PC-3 (cell line): ENCODE results near the gene ACVR1. TPM values are rescaled to one million over a fixed set of nuclear protein-coding genes. Genes with fewer than 3 reads are reported as not detected.

Source experiments
- ATAC-seq: fragments of 200-7000 bp; cut with Tn5 transposase; 2 replicates; pipeline ENCODE4 v1.9.1; 2020; ENCODE audit warnings: mild to moderate bottlenecking, moderate library complexity
- BruUV-seq: library from RNA; stranded (reverse); fragments of 400-500 nt; replicated peaks from 2 replicates; lab custom pipeline; 2021; lab: Mats Ljungman, UMichigan
- CTCF ChIA-PET: fragments of 300-600 bp; sonication (Branson Sonifier 250); formaldehyde crosslinking; loops from one replicate; lab custom pipeline; 2022; ENCODE audit warnings: antibody characterized with exemption; lab: Charles Lee
- POLR2A ChIA-PET: fragments of 300-600 bp; sonication (Branson Sonifier 250); formaldehyde crosslinking; loops from one replicate; lab custom pipeline; 2022; ENCODE audit warnings: antibody characterized with exemption; ENCODE audit not compliant: unreplicated experiment; lab: Charles Lee
- DNase-seq: peaks from one replicate; pipeline ENCODE4 v3.0.0-alpha.2; 2015
- H2AFZ ChIP-seq: fragments of 300-600 bp; sonication (generic); 2 replicates; pipeline ENCODE4 v1.6.0; 2016; ENCODE audit warnings: antibody characterized with exemption, low read length
- H3F3A ChIP-seq: fragments of 300-600 bp; sonication (generic); one replicate; pipeline ENCODE4 v1.6.0; 2017; ENCODE audit warnings: antibody characterized with exemption, low read length, control low read depth, mild to moderate bottlenecking; ENCODE audit not compliant: unreplicated experiment
- H3K27ac ChIP-seq: fragments of 300-600 bp; sonication (generic); 2 replicates; pipeline ENCODE4 v1.5.1; 2016; ENCODE audit warnings: mild to moderate bottlenecking, low read length
- H3K27me3 ChIP-seq: fragments of 300-600 bp; sonication (generic); 2 replicates; pipeline ENCODE4 v1.6.1; 2016; ENCODE audit warnings: low read length, mixed read lengths
- H3K36me3 ChIP-seq: fragments of 300-600 bp; sonication (generic); 2 replicates; pipeline ENCODE4 v1.6.1; 2016; ENCODE audit warnings: low read depth, mixed run types, low read length, mixed read lengths
- H3K4me1 ChIP-seq: fragments of 300-600 bp; sonication (generic); 2 replicates; pipeline ENCODE4 v1.5.1; 2016; ENCODE audit warnings: low read length; ENCODE audit not compliant: insufficient read depth
- H3K4me2 ChIP-seq: fragments of 300-600 bp; sonication (generic); 2 replicates; pipeline ENCODE4 v1.6.0; 2016; ENCODE audit warnings: low read length
- H3K4me3 ChIP-seq: fragments of 300-600 bp; sonication (generic); 2 replicates; pipeline ENCODE4 v1.5.1; 2016; ENCODE audit warnings: mild to moderate bottlenecking, low read length, mixed read lengths
- H3K79me2 ChIP-seq: fragments of 300-600 bp; sonication (generic); 2 replicates; pipeline ENCODE4 v1.6.1; 2017; ENCODE audit warnings: low read length, mixed read lengths
- H3K9ac ChIP-seq: fragments of 300-600 bp; sonication (generic); 2 replicates; pipeline ENCODE4 v1.6.0; 2016; ENCODE audit warnings: mild to moderate bottlenecking, low read length
- H3K9me2 ChIP-seq: fragments of 300-600 bp; sonication (generic); replicated peaks from 2 replicates; pipeline ENCODE4 v1.6.1; 2016; ENCODE audit warnings: mixed run types, low read length, mixed read lengths
- H3K9me3 ChIP-seq: fragments of 300-600 bp; sonication (generic); 2 replicates; pipeline ENCODE4 v1.6.1; 2016; ENCODE audit warnings: low read length, mixed read lengths
- H4K20me1 ChIP-seq: fragments of 300-600 bp; sonication (generic); 2 replicates; pipeline ENCODE4 v1.6.1; 2016; ENCODE audit warnings: low read length, mixed read lengths
- CTCF ChIP-seq: fragments of 300-600 bp; sonication (generic); conservative IDR thresholded peaks from 2 replicates; pipeline ENCODE4 v1.5.1; 2017; ENCODE audit warnings: antibody characterized with exemption, low read depth, mild to moderate bottlenecking, low read length
- EZH2 ChIP-seq: fragments of 300-600 bp; sonication (generic); IDR thresholded peaks from one replicate; pipeline ENCODE4 v1.6.1; 2017; ENCODE audit warnings: antibody characterized with exemption, mild to moderate bottlenecking, low read length; ENCODE audit not compliant: unreplicated experiment
- EZH2phosphoT487 ChIP-seq: fragments of 300-600 bp; sonication (generic); IDR thresholded peaks from 2 replicates; pipeline ENCODE4 v1.6.1; 2018; ENCODE audit warnings: mild to moderate bottlenecking, antibody characterized with exemption, low read length, borderline replicate concordance
- intact Hi-C: fragments of 100-400 bp; cut with micrococcal nuclease; formaldehyde crosslinking; loops from 2 replicates; pipeline ENCODE4 v1.9.0; 2023
- total RNA-seq: library from RNA; depleted of rRNA; stranded (reverse); fragments of >200 nt; gene quantifications from 2 replicates; pipeline ENCODE4 v1.2.3, GENCODE V29; 2014

Gene ACVR1
- total RNA-seq, 1 experiment from 2014 or later: 6.7 TPM

- Histone ChIP-seq H3K9ac (no peak overlapping the region), H4K20me1 (no peaks in the 10 kb centered on the region), H3K27ac (no peak overlapping the region), H3K36me3 (no peaks in the 10 kb centered on the region), H2AFZ (no peak overlapping the region), H3K4me1 (peaks cover 25% of the 10 kb centered on the region), H3K4me3 (no peak overlapping the region), H3K79me2 (no peaks in the 10 kb centered on the region), H3K9me3 (no peaks in the 10 kb centered on the region), H3K27me3 (no peaks in the 10 kb centered on the region), H3F3A (no peaks in the 10 kb centered on the region), H3K9me2 (no peaks in the 10 kb centered on the region), H3K4me2 (no peak overlapping the region)
- TF ChIP-seq CTCF: no peak
- no peak for TF ChIP-seq EZH2phosphoT487
- TF ChIP-seq EZH2: no peak
- POLR2A ChIA-PET: no interaction called here
- CTCF ChIA-PET: no interaction called here
- intact Hi-C loops: no loop called here
- ATAC-seq: no peak
- DNase-seq: no peak
- BruUV-seq: no TSS peak
Measured at GRCh38 chr2:157841485-157841884, 34.6 kb downstream of the ACVR1 start.

- H3K79me2 ChIP-seq: no peaks in the 10 kb centered on the region
- BruUV-seq: no TSS peak
Measured at GRCh38 chr2:157840568-157841156, 35.5 kb downstream of the ACVR1 start.

More at GRCh38 chr2:157840568-157841156, 35.5 kb downstream of the ACVR1 start:
- DNase-seq: no peak
- H3K27me3 ChIP-seq: no peaks in the 10 kb centered on the region
- no peaks in the 10 kb centered on the region for H4K20me1 ChIP-seq
- H3K4me2 ChIP-seq: no peak overlapping the region
- H3K4me3 ChIP-seq: no peak overlapping the region
- no peaks in the 10 kb centered on the region for H3K36me3 ChIP-seq
- intact Hi-C loops: no loop called here
- no peaks in the 10 kb centered on the region for H3K9me3 ChIP-seq
- peaks cover 25% of the 10 kb centered on the region for H3K4me1 ChIP-seq
- no peak overlapping the region for H3K27ac ChIP-seq
- ChIA-PET CTCF (no interaction called here), POLR2A (no interaction called here)
- no peaks in the 10 kb centered on the region for H3K9me2 ChIP-seq
- no peak overlapping the region for H2AFZ ChIP-seq
- no peak for TF ChIP-seq EZH2
- no peak for TF ChIP-seq EZH2phosphoT487
- no peak for TF ChIP-seq CTCF
- ATAC-seq: no peak
- no peak overlapping the region for H3K9ac ChIP-seq
- no peaks in the 10 kb centered on the region for H3F3A ChIP-seq
